HG02571 (cell line): ENCODE results near the gene CSNK1G1.
A peak's percentile ranks its signal among the peaks of the same experiment; 100 is the strongest.

ENCODE experiments used
- ATAC-seq: cut with Tn5 transposase; IDR thresholded peaks from one replicate; pipeline ENCODE4 v1.9.1; 2021; ENCODE audit warnings: mild to moderate bottlenecking, moderate library complexity; ENCODE audit not compliant: unreplicated experiment

CSNK1G1 gene

GRCh38 chr15:64156652-64157331 is 199.2 kb downstream of the CSNK1G1 start:
- ATAC-seq = no peak

- no peak for ATAC-seq
Observed at GRCh38 chr15:64155802-64156651, 199.9 kb downstream of the CSNK1G1 start.

GRCh38 chr15:64153480-64154367 is 202.2 kb downstream of the CSNK1G1 start:
- peak; percentile 54 for ATAC-seq

DNA sequence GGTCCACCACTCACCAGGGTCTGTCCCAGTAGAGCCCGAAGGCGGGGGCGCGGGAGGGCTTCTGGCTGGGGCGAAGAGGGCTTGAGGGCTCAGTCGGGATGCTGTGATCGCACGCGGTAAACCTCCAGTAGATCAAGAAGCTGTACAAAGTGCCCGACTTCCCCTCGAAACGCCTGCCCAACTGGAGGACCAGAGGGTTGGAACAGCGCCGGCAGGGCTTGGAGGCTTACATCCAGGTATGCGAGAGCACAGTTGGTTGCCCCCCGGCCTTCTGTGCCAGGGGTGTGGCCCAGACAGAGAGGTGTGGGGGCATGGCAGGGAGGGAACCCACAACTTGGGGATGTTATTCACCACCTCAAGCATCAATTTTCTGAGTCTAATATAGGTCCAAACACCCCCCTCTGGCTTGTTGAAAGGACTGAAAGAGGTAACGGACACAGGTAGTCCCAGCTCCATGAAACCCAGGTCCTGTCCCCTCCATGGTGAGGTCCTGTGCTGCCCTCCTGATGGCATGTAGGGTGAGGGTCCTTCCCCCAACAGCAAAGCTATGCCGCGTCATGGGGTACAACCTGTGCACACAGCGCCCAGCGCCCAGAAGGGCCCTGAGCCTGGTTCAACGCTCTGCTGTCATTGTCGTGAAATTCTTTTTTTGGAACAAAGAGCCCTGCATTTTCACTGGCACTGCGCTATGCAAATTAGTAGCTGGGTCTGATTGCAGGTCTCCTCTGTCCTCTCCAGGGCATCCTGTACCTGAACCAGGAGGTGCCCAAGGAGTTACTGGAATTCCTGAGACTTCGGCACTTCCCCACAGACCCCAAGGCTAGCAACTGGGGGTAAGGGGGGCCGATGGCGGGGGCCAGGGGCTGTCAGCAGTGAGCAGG is 203.2 kb downstream of the CSNK1G1 start:
- peak; percentile 19 for ATAC-seq

DNA sequence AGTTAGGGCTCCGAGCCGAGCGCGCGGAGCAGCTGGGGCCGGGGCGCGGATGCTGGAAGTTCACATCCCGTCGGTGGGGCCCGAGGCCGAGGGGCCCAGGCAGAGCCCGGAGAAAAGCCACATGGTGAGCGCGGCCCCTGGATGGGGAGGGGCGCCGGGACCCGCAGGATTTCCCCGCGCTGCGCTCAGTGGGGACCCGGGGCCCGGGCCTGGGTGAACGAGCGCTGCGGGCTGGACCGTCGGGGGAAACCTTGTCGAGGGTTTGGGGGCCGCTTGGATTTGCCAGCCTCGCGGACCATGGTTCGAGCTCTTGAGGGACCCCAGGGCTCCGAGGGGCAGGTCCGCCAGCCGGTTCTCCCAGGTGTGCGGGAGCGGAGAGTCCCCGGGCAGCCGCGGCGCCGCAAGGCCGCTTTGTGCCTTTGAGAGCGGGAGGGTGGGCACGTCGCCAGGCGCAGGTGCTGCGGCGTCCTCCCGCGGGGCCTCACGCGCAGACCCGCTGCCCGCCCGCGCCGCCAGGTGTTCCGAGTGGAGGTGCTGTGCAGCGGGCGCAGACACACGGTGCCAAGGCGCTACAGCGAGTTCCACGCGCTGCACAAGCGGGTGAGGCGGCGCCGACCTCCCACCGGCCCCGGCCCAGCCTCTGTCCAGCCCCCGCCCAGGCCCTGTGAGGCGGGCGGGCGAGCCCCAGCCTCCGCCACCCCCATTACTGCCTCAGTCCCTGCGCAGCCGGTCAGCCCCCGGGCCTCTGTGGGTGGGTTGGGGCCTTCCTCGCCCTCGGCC is 204.1 kb downstream of the CSNK1G1 start, which contains the start of gene SNX22:
SNX22 (plus strand) TSS at position 5 of the 780 bp plus-strand sequence; CDS start at position 50, 45 bp downstream.
- ATAC-seq = peak; percentile 4

DNA sequence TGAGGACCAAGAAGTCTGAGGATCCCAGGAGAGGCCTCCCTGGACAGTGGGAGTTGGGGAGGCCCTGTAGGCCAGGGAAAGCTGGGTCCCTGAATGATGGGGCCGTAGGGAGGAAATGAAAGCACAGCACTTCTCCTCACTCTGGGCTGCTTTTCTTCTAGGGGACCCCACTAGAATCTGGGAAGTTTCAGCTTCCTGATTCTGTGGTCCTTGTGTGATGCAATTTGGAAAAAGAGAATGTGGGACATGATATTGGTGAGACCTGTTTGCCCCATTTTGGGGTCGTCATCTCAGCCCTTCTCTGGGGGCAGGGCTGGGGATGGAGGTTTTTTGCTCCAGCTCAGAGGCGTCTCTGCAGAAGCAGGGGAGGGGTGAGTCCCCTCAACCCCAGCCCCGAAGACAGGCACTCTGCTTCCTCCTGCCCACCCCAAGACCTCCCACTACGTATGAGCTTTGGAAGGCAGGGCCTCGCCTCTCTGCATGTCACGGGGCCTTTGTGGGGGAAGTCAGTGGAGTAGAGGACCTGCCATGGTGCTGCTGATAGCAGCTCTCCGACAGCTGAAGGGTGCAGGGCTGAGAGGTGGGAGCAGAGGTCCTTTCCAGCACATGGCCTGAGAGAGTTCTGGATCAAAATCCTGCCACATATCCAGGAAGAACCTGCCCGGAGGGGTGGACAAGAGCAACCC is 205.9 kb downstream of the CSNK1G1 start:
- no peak for ATAC-seq

DNA sequence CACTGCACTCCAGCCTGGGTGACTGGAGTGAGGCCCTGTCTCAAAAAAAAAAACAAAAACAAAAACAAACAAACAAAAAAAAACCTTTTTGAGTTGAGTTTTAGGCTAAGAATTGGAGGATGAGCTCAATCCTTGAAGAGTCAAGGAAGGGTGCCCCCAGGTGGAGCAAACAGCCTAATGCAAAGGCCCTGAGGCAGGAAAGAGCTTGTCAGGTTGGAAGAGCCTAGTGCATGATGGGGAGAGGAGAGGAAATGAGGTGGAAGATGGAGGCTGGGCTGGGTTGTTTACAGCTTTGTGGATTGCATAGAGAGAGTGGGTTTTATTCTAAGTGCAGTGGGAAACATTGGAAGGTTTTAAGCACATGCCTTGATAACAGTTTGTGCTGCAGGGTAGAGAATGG is 206.5 kb downstream of the CSNK1G1 start:
- ATAC-seq = no peak

DNA sequence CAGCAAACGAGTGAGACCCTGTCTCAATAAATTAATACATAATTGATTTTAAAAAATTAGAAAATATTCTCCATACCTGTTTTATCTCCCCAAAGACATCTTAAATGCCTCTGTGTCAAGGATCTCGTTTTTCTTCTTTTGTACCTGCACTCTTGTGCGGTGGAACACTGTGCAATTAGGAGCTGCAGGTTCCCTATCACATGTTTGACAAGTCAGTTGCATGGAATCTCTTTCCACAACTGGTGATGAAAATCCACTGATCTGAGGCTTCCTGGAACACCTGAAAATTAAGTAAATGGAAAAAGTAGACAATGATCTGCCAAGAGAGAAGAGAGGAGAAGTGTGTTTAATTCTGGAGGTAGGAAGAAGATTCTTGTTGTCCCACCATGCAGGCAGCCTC is 207.4 kb downstream of the CSNK1G1 start:
- ATAC-seq = no peak

DNA sequence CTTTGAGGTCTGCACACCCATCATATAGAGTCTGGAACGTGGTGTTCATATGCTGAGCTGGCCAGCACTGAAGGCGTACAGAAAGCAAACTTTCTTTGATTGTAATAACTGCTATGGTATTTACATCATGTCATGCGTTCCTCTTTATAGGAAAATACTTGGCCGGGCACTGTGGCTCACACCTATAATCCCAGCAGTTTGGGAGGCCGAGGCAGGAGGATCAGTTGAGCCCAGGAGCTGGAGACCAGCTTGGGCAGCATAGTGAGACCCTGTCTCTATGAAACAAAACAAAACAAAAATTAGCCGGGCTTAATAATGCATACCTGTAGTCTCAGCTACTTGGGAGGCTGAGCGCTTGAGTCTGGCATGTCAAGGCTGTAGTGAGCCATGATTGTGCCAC is 207.8 kb downstream of the CSNK1G1 start:
- ATAC-seq = no peak

- ATAC-seq = no peak
Observed at GRCh38 chr15:64146885-64147681, 208.9 kb downstream of the CSNK1G1 start.

DNA sequence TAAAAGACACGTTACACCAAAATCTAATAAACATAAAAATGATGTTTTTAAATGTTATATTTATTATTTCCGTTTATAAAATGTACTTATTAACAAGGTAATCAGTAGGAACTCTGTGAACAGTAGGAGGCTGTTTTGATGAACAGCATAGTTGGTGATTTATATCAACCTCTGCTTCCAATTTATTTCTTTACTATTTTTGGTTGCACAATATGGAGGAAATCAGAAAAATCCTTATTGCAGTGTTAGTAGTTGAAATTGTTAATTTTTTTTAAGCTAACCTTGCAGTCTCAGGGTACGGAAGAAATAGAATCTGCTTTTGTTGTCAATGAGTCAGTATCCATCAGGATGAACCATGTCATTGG is 209.5 kb downstream of the CSNK1G1 start:
- no peak for ATAC-seq

DNA sequence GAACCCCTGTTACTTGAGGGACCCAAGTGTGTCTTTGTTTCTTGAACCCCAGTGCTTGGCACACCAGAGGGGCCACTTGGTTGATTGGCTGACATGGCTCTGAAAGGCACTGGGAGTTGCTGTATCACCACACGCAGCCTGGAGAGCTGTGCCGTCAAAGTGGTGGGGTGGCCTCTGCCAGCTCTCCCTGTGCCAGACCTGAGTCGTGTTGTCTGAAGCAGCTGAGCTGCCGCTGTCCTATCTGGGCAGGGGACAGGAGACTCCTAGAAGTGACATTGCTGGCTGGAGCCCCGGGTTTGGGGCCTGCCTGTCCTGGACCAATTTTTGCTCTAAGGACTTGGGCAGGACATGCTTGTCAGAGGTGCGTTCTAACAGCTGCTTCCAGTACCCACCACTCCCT is 209.9 kb downstream of the CSNK1G1 start:
- no peak for ATAC-seq

DNA sequence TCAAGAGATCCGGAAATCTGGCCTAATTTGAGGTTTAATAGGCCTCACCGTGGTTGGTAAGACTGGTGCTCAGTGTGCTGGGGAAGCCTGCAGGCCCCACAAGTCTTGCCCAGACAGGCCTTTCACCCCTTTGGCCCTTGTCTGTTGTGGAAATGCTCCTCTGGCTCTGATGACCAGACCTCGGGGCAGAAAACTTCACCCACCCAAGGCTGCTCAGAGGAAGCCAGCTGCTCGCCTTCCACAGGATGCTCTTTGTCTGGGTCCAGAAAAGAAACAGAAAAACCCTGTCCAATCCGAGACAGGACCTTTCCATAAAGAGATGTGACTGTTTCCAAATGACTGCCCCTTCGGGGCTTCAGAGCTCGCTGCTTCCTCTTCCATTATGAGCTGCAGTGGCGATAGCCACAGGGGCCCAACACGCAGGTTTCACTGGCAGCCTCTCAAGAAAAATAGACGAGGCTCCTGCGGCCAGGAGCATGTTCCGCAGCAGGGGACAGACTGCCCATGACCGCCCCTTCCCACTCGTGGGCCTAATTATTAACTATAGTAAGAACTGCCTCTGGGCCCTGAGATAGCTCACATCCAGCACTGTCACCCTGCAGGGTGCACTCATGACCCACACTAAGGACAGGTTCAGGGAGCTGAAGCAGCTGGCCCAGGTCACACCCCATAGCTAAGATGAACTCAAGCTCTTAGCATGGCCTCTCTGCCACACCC is 211.2 kb downstream of the CSNK1G1 start:
- peak; percentile 49 for ATAC-seq

GRCh38 chr15:64144192-64144564 is 211.8 kb downstream of the CSNK1G1 start:
- no peak for ATAC-seq

GRCh38 chr15:64143276-64143675 is 212.7 kb downstream of the CSNK1G1 start:
- ATAC-seq = no peak

DNA sequence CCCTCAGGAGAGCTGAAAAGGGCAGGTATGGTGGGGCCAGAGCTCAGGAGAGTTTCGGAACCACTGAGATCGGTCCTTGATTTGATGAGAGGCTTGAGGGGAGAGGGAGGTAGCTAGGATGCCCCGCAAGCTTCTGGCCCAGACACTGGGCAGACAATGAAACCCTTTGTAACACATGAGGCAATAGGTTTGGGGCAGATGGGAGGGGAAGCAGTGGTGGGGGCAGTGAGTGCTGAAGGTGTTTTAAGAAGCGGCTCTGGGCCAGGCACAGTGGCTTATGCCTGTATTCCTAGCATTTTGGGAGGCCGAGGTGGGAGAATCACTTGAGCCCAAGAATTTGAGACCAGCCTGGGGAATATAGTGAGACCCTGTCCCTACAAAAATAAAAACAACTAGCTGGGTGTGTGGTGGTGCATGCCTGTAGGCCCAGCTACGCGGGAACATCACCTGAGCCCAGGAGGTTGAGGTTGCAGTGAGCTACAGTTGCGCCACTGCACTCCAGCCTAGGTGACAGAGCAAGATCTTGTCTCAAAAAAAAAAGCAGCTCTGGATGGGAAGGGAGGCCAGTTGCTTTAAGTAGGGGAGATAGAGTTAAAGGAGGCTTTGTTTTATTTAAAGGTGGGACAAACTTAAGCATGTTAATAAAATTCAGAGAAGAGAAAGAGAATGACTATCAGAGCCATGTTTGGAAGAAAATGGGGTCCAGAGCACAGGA is 214.0 kb downstream of the CSNK1G1 start:
- ATAC-seq = no peak
